ENCODE measurements around the gene CERS6.

The CERS6 gene

GRCh38 chr2:168730344-168730743 is 274.3 kb downstream of the CERS6 start:
- no peaks in the 10 kb centered on the region for H3K9me3 ChIP-seq
- H3K36me3 ChIP-seq = no peaks in the 10 kb centered on the region
- DNase-seq = no peak
- no peak for TF ChIP-seq CTCF (IDR thresholded peaks at IDR 0.05; ENCODE audit: low read depth, low read length)
- H3K27me3 ChIP-seq = no peaks in the 10 kb centered on the region
- H3K4me1 ChIP-seq = no peaks in the 10 kb centered on the region
- H3K4me3 ChIP-seq (ENCODE audit: low read depth, low read length) = no peak overlapping the region

GRCh38 chr2:168731002-168731401 is 274.9 kb downstream of the CERS6 start:
- TF ChIP-seq CTCF (IDR thresholded peaks at IDR 0.05; ENCODE audit: low read depth, low read length) = no peak
- Histone ChIP-seq H3K27me3 (no peaks in the 10 kb centered on the region), H3K9me3 (no peaks in the 10 kb centered on the region), H3K4me3 (ENCODE audit: low read depth, low read length) (no peak overlapping the region), H3K4me1 (no peaks in the 10 kb centered on the region), H3K36me3 (no peaks in the 10 kb centered on the region)
- DNase-seq = no peak

- no peaks in the 10 kb centered on the region for H3K36me3 ChIP-seq
- no peak overlapping the region for H3K4me3 ChIP-seq (ENCODE audit: low read depth, low read length)
- peak; percentile 22 for DNase-seq
- H3K27me3 ChIP-seq = no peaks in the 10 kb centered on the region
- no peaks in the 10 kb centered on the region for H3K9me3 ChIP-seq
- H3K4me1 ChIP-seq = no peaks in the 10 kb centered on the region; the same call in 1 of the 2 replicates
- TF ChIP-seq CTCF (IDR thresholded peaks at IDR 0.05; ENCODE audit: low read depth, low read length) = no peak
These were observed 275.5 kb downstream of the CERS6 start for GRCh38 chr2:168731616-168732015.

- Histone ChIP-seq H3K36me3 (no peaks in the 10 kb centered on the region), H3K9me3 (no peaks in the 10 kb centered on the region), H3K4me1 (no peaks in the 10 kb centered on the region; the same call in 1 of the 2 replicates), H3K4me3 (ENCODE audit: low read depth, low read length) (no peak overlapping the region), H3K27me3 (no peaks in the 10 kb centered on the region)
- TF ChIP-seq CTCF (IDR thresholded peaks at IDR 0.05; ENCODE audit: low read depth, low read length) = no peak
- DNase-seq = no peak
These were observed 276.0 kb downstream of the CERS6 start for GRCh38 chr2:168732100-168732499.

GRCh38 chr2:168732506-168732905 is 276.4 kb downstream of the CERS6 start:
- Histone ChIP-seq H3K4me1 (peaks cover 2% of the 10 kb centered on the region), H3K27me3 (no peaks in the 10 kb centered on the region), H3K36me3 (no peaks in the 10 kb centered on the region), H3K4me3 (ENCODE audit: low read depth, low read length) (no peak overlapping the region), H3K9me3 (no peaks in the 10 kb centered on the region)
- TF ChIP-seq CTCF (IDR thresholded peaks at IDR 0.05; ENCODE audit: low read depth, low read length) = no peak
- DNase-seq = no peak

- Histone ChIP-seq H3K4me1 (peaks cover 4% of the 10 kb centered on the region), H3K27me3 (no peaks in the 10 kb centered on the region), H3K9me3 (no peaks in the 10 kb centered on the region), H3K36me3 (no peaks in the 10 kb centered on the region), H3K4me3 (ENCODE audit: low read depth, low read length) (no peak overlapping the region)
- TF ChIP-seq CTCF (IDR thresholded peaks at IDR 0.05; ENCODE audit: low read depth, low read length) = no peak
- no peak for DNase-seq
These were observed 278.2 kb downstream of the CERS6 start for GRCh38 chr2:168734199-168734760.

All from BE2C (cell line).